ENCODE data around the gene TBC1D19.
A peak's percentile ranks its signal among the peaks of the same experiment; 100 is the strongest.

The TBC1D19 gene

DNA sequence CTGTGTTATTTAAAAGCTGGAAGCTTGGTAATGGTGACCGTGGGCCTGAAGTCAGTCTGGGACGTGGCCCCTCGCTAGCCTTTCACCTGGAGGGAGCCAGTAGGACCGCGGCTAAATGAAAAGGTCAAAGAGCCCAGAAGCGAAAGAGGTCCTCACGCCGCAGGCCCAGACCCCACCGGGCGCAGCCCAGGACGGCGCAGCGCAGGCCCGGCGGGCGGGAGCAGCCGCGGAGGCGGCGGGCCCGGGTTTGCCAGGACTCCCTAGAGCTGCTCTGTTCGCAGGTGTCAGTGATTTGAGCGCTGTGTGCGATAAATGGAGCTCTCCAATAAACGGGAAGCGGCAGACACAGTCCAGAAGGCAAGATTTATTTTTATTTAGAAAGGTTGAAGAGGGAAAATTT is 220.6 kb downstream of the TBC1D19 start:
- intact Hi-C loops (cut with DNase I): no loop called here
- DNase-seq: peak in 2 of 10 donors; percentile 14 to 84

DNA sequence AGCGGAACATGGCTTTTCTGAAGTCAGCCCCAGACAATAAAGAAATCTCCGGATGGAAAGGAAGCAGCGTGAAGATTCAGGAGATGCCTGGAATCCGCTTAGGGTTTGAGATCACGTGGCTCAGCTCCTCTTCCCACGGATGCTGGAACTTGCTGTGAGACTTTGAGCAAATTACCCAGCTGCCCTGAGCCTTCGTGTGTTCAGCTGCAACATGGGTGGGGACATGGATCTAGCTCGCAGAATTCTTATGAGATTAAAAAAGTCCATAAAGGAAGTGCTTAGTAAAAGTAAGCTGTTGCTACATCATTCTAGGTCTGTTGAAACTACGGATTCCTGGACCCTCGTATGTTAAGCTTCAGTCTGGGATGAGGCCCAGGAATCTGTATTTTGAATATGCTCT is 221.0 kb downstream of the TBC1D19 start:
- intact Hi-C loops (cut with DNase I): no loop called here
- peak in 1 of 10 donors; percentile 17 for DNase-seq
